Sigmoid colon (tissue), 4 donors: ENCODE data around the gene SLC13A3.

ENCODE experiments used
- EP300 ChIP-seq, 4 donors: sonication (generic); formaldehyde crosslinking; IDR thresholded peaks; one replicate each; pipeline ENCODE4 v1.6.1; 2017; ENCODE audit warnings: antibody characterized with exemption in 4 of 4
- POLR2A ChIP-seq, 2 donors: fragments of 450-650 bp; IDR thresholded peaks; one replicate each; pipeline ENCODE4 v1.6.1; 2016; ENCODE audit warnings: antibody characterized with exemption in 2 of 2, mild to moderate bottlenecking in 2 of 2, moderate library complexity in 2 of 2
- POLR2AphosphoS5 ChIP-seq, 4 donors: sonication (generic); formaldehyde crosslinking; IDR thresholded peaks; one replicate each; pipeline ENCODE4 v1.6.1; 2017; ENCODE audit warnings: antibody characterized with exemption in 4 of 4
- TF ChIP-seq, protein P1 (sequence below), 4 experiments: fragments of 450-650 bp in 3 of 4; fragments of 200-600 bp in 1 of 4; IDR thresholded peaks; one replicate each; pipeline ENCODE4 v1.5.1; 2016 to 2019; ENCODE audit warnings: antibody characterized with exemption in 4 of 4, mild to moderate bottlenecking in 3 of 4, moderate library complexity in 2 of 4

DNA sequence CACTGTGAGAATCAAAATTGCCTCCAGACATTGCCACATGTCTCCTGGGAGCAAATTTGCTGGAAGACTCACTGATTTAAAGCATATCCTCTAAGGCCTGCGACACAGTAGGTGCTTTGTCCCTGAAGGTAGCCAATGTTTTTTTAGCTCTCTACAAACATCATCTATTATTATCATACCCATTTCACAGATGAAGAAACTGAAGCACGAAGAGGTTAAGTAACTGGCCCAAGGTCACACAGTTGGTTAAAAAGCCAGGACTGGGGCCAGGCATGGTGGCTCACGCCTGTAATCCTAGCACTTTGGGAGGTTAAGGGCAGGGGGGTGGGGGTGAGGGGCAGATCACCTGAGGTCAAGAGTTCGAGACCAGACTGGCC, 12.4 kb downstream of the SLC13A3 start:
- TF ChIP-seq, protein P1, sequence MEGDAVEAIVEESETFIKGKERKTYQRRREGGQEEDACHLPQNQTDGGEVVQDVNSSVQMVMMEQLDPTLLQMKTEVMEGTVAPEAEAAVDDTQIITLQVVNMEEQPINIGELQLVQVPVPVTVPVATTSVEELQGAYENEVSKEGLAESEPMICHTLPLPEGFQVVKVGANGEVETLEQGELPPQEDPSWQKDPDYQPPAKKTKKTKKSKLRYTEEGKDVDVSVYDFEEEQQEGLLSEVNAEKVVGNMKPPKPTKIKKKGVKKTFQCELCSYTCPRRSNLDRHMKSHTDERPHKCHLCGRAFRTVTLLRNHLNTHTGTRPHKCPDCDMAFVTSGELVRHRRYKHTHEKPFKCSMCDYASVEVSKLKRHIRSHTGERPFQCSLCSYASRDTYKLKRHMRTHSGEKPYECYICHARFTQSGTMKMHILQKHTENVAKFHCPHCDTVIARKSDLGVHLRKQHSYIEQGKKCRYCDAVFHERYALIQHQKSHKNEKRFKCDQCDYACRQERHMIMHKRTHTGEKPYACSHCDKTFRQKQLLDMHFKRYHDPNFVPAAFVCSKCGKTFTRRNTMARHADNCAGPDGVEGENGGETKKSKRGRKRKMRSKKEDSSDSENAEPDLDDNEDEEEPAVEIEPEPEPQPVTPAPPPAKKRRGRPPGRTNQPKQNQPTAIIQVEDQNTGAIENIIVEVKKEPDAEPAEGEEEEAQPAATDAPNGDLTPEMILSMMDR (IDR thresholded peaks at IDR 0.05) = no peak
- TF ChIP-seq POLR2A (IDR thresholded peaks at IDR 0.05) (no peak), POLR2AphosphoS5 (IDR thresholded peaks at IDR 0.05) (no peak), EP300 (IDR thresholded peaks at IDR 0.05) (no peak)
